Tibial artery (tissue), 4 donors: ENCODE measurements around the gene WFDC1.

Experiments
- DNase-seq, 2 donors: peaks; one replicate each; pipeline ENCODE4 v3.0.0-alpha.2; 2019
- H3K27ac ChIP-seq, 2 donors: fragments of 200-600 bp; sonication (generic) in 1 of 2; 1 replicate in 1 of 2; 2 replicates in 1 of 2; pipeline ENCODE4 v1.5.1; 2018 to 2019; ENCODE audit warnings: mild to moderate bottlenecking in 1 of 2
- H3K27me3 ChIP-seq, 2 donors: fragments of 200-600 bp; sonication (generic) in 1 of 2; one replicate each; pipeline versions ENCODE4 v1.5.1 to v1.6.0; 2016 to 2019
- H3K36me3 ChIP-seq, 3 donors: fragments of 200-600 bp; sonication (generic) in 2 of 3; one replicate each; pipeline ENCODE4 v1.5.1; 2016 to 2019; ENCODE audit warnings: mild to moderate bottlenecking in 2 of 3
- H3K4me1 ChIP-seq, 4 donors: fragments of 200-600 bp; sonication (generic) in 2 of 4; 1 replicate in 3 of 4; 2 replicates in 1 of 4; pipeline ENCODE4 v1.5.1; 2016 to 2019
- H3K4me3 ChIP-seq, 2 donors: fragments of 200-600 bp; sonication (generic) in 1 of 2; 1 replicate in 1 of 2; 2 replicates in 1 of 2; pipeline ENCODE4 v1.5.1; 2018 to 2019; ENCODE audit warnings: mild to moderate bottlenecking in 2 of 2
- H3K9me3 ChIP-seq, 3 donors: fragments of 200-600 bp; sonication (generic) in 1 of 3; one replicate each; pipeline ENCODE4 v1.5.1; 2016 to 2019
- CTCF ChIP-seq, 2 experiments: fragments of 200-600 bp in 1 of 2; fragments of 450-650 bp in 1 of 2; IDR thresholded peaks; one replicate each; pipeline ENCODE4 v1.5.1; 2017 to 2019; ENCODE audit warnings: antibody characterized with exemption in 2 of 2, mild to moderate bottlenecking in 1 of 2, moderate library complexity in 1 of 2
- intact Hi-C: fragments of 100-400 bp; cut with DNase I; formaldehyde crosslinking; loops from one replicate; pipeline ENCODE4 v1.15.0; 2023; ENCODE audit warnings: low total_unique reads

WFDC1 gene

GRCh38 chr16:84299734-84300440 is 5.2 kb downstream of the WFDC1 start:
- H3K4me3 ChIP-seq = no peak overlapping the region
- DNase-seq = no peak
- H3K27me3 ChIP-seq = no peaks in the 10 kb centered on the region
- intact Hi-C loops = loop anchor here (5.0 kb wide), 1 partner anchor 727 kb away; the partner anchor contains the start of gene KIAA0513
- peaks cover 0 to 95% (median 55%) of the 10 kb centered on the region in 4 donors for H3K4me1 ChIP-seq
- H3K9me3 ChIP-seq = no peaks in the 10 kb centered on the region
- H3K36me3 ChIP-seq = no peaks in the 10 kb centered on the region
- no peak for TF ChIP-seq CTCF (IDR thresholded peaks at IDR 0.05)
- peak overlapping the region in 1 of 2 donors; percentile 86 for H3K27ac ChIP-seq

- Histone ChIP-seq H3K27me3 (no peaks in the 10 kb centered on the region), H3K4me1 (peaks cover 0 to 85% (median 45%) of the 10 kb centered on the region in 4 donors), H3K36me3 (no peaks in the 10 kb centered on the region), H3K4me3 (peak overlapping the region; percentile 13 to 25), H3K9me3 (no peaks in the 10 kb centered on the region), H3K27ac (peak overlapping the region; percentile 85 to 86)
- peak in 1 of 2 donors; percentile 75 for DNase-seq
- no peak for TF ChIP-seq CTCF (IDR thresholded peaks at IDR 0.05)
- intact Hi-C loops = no loop called here
Observed at GRCh38 chr16:84302111-84302954, 7.7 kb downstream of the WFDC1 start.

GRCh38 chr16:84303023-84303422 is 8.3 kb downstream of the WFDC1 start:
- no peaks in the 10 kb centered on the region for H3K9me3 ChIP-seq
- peak overlapping the region in 1 of 2 donors; percentile 25 for H3K4me3 ChIP-seq
- peaks cover 0 to 85% (median 46%) of the 10 kb centered on the region in 4 donors for H3K4me1 ChIP-seq
- H3K27ac ChIP-seq = peak overlapping the region; percentile 85 to 86
- no peaks in the 10 kb centered on the region for H3K36me3 ChIP-seq
- DNase-seq = peak; percentile 59 to 93
- no peaks in the 10 kb centered on the region for H3K27me3 ChIP-seq
- intact Hi-C loops = no loop called here
- no peak for TF ChIP-seq CTCF (IDR thresholded peaks at IDR 0.05)

- Histone ChIP-seq H3K27ac (peak overlapping the region; percentile 85 to 86), H3K4me1 (peaks cover 0 to 85% (median 48%) of the 10 kb centered on the region in 4 donors), H3K4me3 (peak overlapping the region in 1 of 2 donors; percentile 25), H3K27me3 (no peaks in the 10 kb centered on the region), H3K9me3 (no peaks in the 10 kb centered on the region), H3K36me3 (no peaks in the 10 kb centered on the region)
- intact Hi-C loops = no loop called here
- TF ChIP-seq CTCF (IDR thresholded peaks at IDR 0.05) = no peak
- DNase-seq = no peak
Observed at GRCh38 chr16:84303516-84303915, 8.8 kb downstream of the WFDC1 start.

DNA sequence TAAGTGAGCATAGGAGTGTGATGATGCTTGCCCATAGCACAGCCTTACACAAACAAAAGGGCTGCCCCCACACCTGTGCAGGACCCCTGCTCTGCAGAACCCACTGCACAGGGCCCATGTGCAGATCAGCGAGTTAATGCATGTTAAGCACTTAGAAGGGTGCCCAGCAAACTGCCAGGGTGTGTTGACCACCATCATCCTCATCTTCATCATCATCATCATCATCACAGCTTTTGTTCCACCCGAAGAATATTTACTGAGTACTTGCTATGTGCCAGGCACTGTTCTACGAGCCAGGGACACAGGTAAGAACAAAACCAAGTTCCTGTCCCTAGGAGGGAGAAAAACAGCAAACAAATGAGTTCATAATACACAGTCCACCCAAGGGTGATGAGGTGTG is 11.9 kb downstream of the WFDC1 start:
- H3K36me3 ChIP-seq = no peaks in the 10 kb centered on the region
- DNase-seq = no peak
- intact Hi-C loops = no loop called here
- H3K27me3 ChIP-seq = no peaks in the 10 kb centered on the region
- peaks cover 0 to 59% (median 35%) of the 10 kb centered on the region in 4 donors for H3K4me1 ChIP-seq
- no peak overlapping the region for H3K4me3 ChIP-seq
- H3K9me3 ChIP-seq = no peaks in the 10 kb centered on the region
- no peak for TF ChIP-seq CTCF (IDR thresholded peaks at IDR 0.05)
- peak overlapping the region in 1 of 2 donors; percentile 7 for H3K27ac ChIP-seq
